Measurements from ENCODE around the gene FAM124A. TPM values are rescaled to one million over a fixed set of nuclear protein-coding genes. Genes with fewer than 3 reads are reported as not detected.

The FAM124A gene
- total RNA-seq, 1 experiment from 2014 or later = 3.1 TPM

- no peak for TF ChIP-seq ZBTB33 (IDR thresholded peaks at IDR 0.05; ENCODE audit: extremely low read depth, insufficient replicate concordance, low read length)
These were observed 21.6 kb downstream of the FAM124A start (continued) for GRCh38 chr13:51243832-51244231.

GRCh38 chr13:51244637-51245405 is 22.6 kb downstream of the FAM124A start:
- POLR2A ChIA-PET = interaction anchor here (1.7 kb wide), 1 partner anchor 208 kb away, joined by 3 read pairs; no protein-coding TSS in a partner anchor

More at GRCh38 chr13:51244637-51245405, 22.6 kb downstream of the FAM124A start:
- DNase-seq (ENCODE audit: low read depth, low spot score) (no peak), ATAC-seq (no peak)
- no peak overlapping the region for H3K27ac ChIP-seq (ENCODE audit: low read depth, low read length)
- peaks cover 0 to 6% of the 10 kb centered on the region in 2 experiments; a peak in 1 of 4 replicates for H3K4me1 ChIP-seq (ENCODE audit: control insufficient read depth in 1 of 2, insufficient read depth in 2 of 2, low read length in 2 of 2)
- no peaks in the 10 kb centered on the region for H3K79me2 ChIP-seq (ENCODE audit: insufficient read depth, low read length)
- no peak overlapping the region for H3K4me2 ChIP-seq (ENCODE audit: low read length)
- H3K9me2 ChIP-seq (ENCODE audit: insufficient read depth) = no peaks in the 10 kb centered on the region
- ChIA-PET RAD21 (ENCODE audit: low non-redundant PET in 1 of 2, low total read pairs in 2 of 2, uncharacterized antibody in 2 of 2, unreplicated experiment in 2 of 2) (no interaction called here), CTCF (no interaction called here)
- H3K36me3 ChIP-seq (ENCODE audit: control insufficient read depth in 1 of 2, insufficient read depth in 2 of 2, low read length in 2 of 2) = no peaks in the 10 kb centered on the region
- H3K9ac ChIP-seq (ENCODE audit: low read length) = no peak overlapping the region
- no peaks in the 10 kb centered on the region for H4K20me1 ChIP-seq (ENCODE audit: insufficient read depth)
- H3K27me3 ChIP-seq (ENCODE audit: insufficient read depth, low read length) = no peaks in the 10 kb centered on the region
- intact Hi-C loops (cut with micrococcal nuclease) = no loop called here
- no peak overlapping the region for H3K4me3 ChIP-seq (replicated peaks in 1 of 2; ENCODE audit: low read depth in 1 of 2, low read length in 2 of 2)
- H3K9me3 ChIP-seq (ENCODE audit: control insufficient read depth in 1 of 2, insufficient read depth in 1 of 2, low read depth in 1 of 2, low read length in 2 of 2) = no peaks in the 10 kb centered on the region
- TF ChIP-seq CTCF (IDR thresholded peaks at IDR 0.05 in 2 of 3, conservative IDR thresholded peaks at IDR 0.05 in 1 of 3; ENCODE audit: borderline replicate concordance in 1 of 3, insufficient read depth in 1 of 3, low read depth in 2 of 3, low read length in 2 of 3) = no peak
- TF ChIP-seq EZH2phosphoT487 (IDR thresholded peaks at IDR 0.05; ENCODE audit: borderline replicate concordance) = no peak
- no peak for TF ChIP-seq MAX (IDR thresholded peaks at IDR 0.05)
- no peak for TF ChIP-seq ATF3 (IDR thresholded peaks at IDR 0.05)
- no peak for TF ChIP-seq TCF7L2 (IDR thresholded peaks at IDR 0.05; ENCODE audit: borderline replicate concordance, extremely low read depth, insufficient read depth, insufficient read length)
- TF ChIP-seq RAD21 (IDR thresholded peaks at IDR 0.05; ENCODE audit: low read depth) = no peak
- TF ChIP-seq CEBPB (IDR thresholded peaks at IDR 0.05; ENCODE audit: low read depth) = no peak
- no peak for TF ChIP-seq REST (IDR thresholded peaks at IDR 0.05; ENCODE audit: low read depth)
- TF ChIP-seq CBX3 (IDR thresholded peaks at IDR 0.05; ENCODE audit: low read depth) = no peak
- no peak for TF ChIP-seq YY1 (IDR thresholded peaks at IDR 0.05; ENCODE audit: extremely low read depth, insufficient replicate concordance, low read depth, low read length)
- TF ChIP-seq SIN3A (IDR thresholded peaks at IDR 0.05; ENCODE audit: low read depth) = no peak
- no peak for TF ChIP-seq ZFX (IDR thresholded peaks at IDR 0.05)
- no peak for TF ChIP-seq ELF1 (IDR thresholded peaks at IDR 0.05; ENCODE audit: borderline replicate concordance, low read depth)
- no TSS peak for BruUV-seq (replicated peaks)
- no peak overlapping the region for H2AFZ ChIP-seq (ENCODE audit: low read depth, low read length, poor library complexity, severe bottlenecking)
